Measurements from ENCODE around the gene NFKBIA.
"Not testable (repeated sequence)": the region's sequence is repeated elsewhere in the genome, so short reads cannot be mapped to it uniquely, and the experiment has no call there.

The NFKBIA gene

GRCh38 chr14:35368583-35369392 is 35.8 kb downstream of the NFKBIA start:
- DNase-seq (ENCODE audit: low read depth in 3 of 3) = no peak

- no peak for DNase-seq (ENCODE audit: low read depth in 3 of 3)
Measured at GRCh38 chr14:35368139-35368460, 36.4 kb downstream of the NFKBIA start.

- no peak for DNase-seq (ENCODE audit: low read depth in 3 of 3)
Measured at GRCh38 chr14:35367056-35367372, 37.5 kb downstream of the NFKBIA start.

GRCh38 chr14:35366521-35366976 is 38.0 kb downstream of the NFKBIA start:
- DNase-seq (ENCODE audit: low read depth in 3 of 3) = no peak

- peak in 1 of 3 experiments; percentile 37 for DNase-seq (ENCODE audit: low read depth in 3 of 3)
Measured at GRCh38 chr14:35366056-35366451, 38.5 kb downstream of the NFKBIA start.

- DNase-seq (ENCODE audit: low read depth in 3 of 3) = peak; percentile 65 to 80 (median 77)
Measured at GRCh38 chr14:35365130-35366055, 39.2 kb downstream of the NFKBIA start.

GRCh38 chr14:35362911-35363374 is 41.6 kb downstream of the NFKBIA start:
- no peak for DNase-seq (ENCODE audit: low read depth in 3 of 3)

- DNase-seq (ENCODE audit: low read depth in 3 of 3) = no peak
Measured at GRCh38 chr14:35362450-35362849, 42.1 kb downstream of the NFKBIA start.

GRCh38 chr14:35361141-35361480 is 43.4 kb downstream of the NFKBIA start:
- no peak for DNase-seq (ENCODE audit: low read depth in 3 of 3)

- not testable (repeated sequence) for DNase-seq (ENCODE audit: low read depth in 3 of 3)
Measured at GRCh38 chr14:35359655-35360054, 44.9 kb downstream of the NFKBIA start.

GRCh38 chr14:35355981-35356841 is 48.3 kb downstream of the NFKBIA start:
- peak; percentile 19 to 51 (median 35) for DNase-seq (ENCODE audit: low read depth in 3 of 3)

- not testable (repeated sequence) for DNase-seq (ENCODE audit: low read depth in 3 of 3)
Measured at GRCh38 chr14:35355235-35355634, 49.3 kb downstream of the NFKBIA start.

- DNase-seq (ENCODE audit: low read depth in 3 of 3) = no peak
Measured at GRCh38 chr14:35353409-35354172, 51.0 kb downstream of the NFKBIA start.

GRCh38 chr14:35352274-35353233 is 52.0 kb downstream of the NFKBIA start:
- no peak for DNase-seq (ENCODE audit: low read depth in 3 of 3)

GRCh38 chr14:35351897-35352273 is 52.7 kb downstream of the NFKBIA start:
- no peak for DNase-seq (ENCODE audit: low read depth in 3 of 3)
